Measurements from ENCODE around the gene GALNT10. TPM values are rescaled to one million over a fixed set of nuclear protein-coding genes. Genes with fewer than 3 reads are reported as not detected.

Gene GALNT10
- total and polyA plus RNA-seq, 9 of the 15 experiments (the other 6 are each of a cell fraction or from before 2014, with no cell fraction given): 4.6 to 37.1 (median 13.3) TPM

DNA sequence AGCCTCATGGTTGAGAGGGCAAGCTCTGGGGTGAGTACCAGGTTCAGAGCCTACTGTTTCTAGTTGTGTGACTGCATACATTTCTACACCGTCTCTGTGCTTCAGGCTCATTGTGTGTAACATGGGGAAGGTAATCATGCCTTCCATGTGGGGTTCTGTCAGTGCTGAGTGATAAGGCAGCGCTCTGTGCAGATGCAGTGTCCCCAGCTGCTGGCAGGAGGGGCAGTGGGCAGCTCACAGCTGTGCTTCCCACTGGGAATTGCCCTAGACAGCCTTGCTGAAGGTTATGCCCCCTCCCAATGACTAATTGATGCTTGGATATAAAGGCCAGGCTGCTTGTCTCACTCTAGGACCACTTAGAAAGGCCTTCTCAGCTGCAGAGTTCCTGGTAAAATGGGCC, 133.5 kb downstream of the GALNT10 start:
- Histone ChIP-seq H3K4me2 (ENCODE audit: insufficient read depth, low read length) (no peak overlapping the region), H3K9me1 (ENCODE audit: control insufficient read depth, insufficient read depth, low read length) (no peaks in the 10 kb centered on the region), H3K4me1 (replicated peaks in 1 of 2; ENCODE audit: control insufficient read depth in 2 of 2, insufficient read depth in 2 of 2, low read length in 2 of 2) (peaks cover 0 to 3% of the 10 kb centered on the region in 2 experiments; a peak in 1 of 5 replicates), H4K20me1 (replicated peaks; ENCODE audit: control insufficient read depth, insufficient read depth, low read length) (no peaks in the 10 kb centered on the region), H3K9me3 (replicated peaks; ENCODE audit: control insufficient read depth, insufficient read depth, low read depth, low read length) (no peaks in the 10 kb centered on the region), H3K79me2 (ENCODE audit: control insufficient read depth, insufficient read depth, low read length) (no peaks in the 10 kb centered on the region), H3K27ac (ENCODE audit: extremely low read depth, low read depth, low read length) (no peak overlapping the region), H2AFZ (ENCODE audit: low read depth, low read length) (no peak overlapping the region), H3K9ac (ENCODE audit: insufficient read depth in 1 of 2, low read depth in 2 of 2, low read length in 2 of 2) (no peak overlapping the region), H3K4me3 (no peak overlapping the region), H3K27me3 (ENCODE audit: control insufficient read depth in 2 of 2, insufficient read depth in 2 of 2, low read length in 2 of 2) (no peaks in the 10 kb centered on the region), H3K36me3 (ENCODE audit: control insufficient read depth, insufficient read depth, low read length) (no peaks in the 10 kb centered on the region)
- ChIA-PET POLR2A (interaction anchor here (0.6 kb wide), 1 partner anchor 93 kb away, joined by 3 read pairs; no protein-coding TSS in a partner anchor), CTCF (ENCODE audit: low intra/inter-chr PET ratio) (no interaction called here)
- no peak for DNase-seq (ENCODE audit: extremely low read depth in 1 of 4, low spot score in 3 of 4)
- intact Hi-C loops (cut with micrococcal nuclease) (no loop called here), in situ Hi-C loops (cut with MboI) (no loop called here)
- BruUV-seq (replicated peaks): no TSS peak
- 54% methylated on average over 2 of the region's 2 CpGs for WGBS (ENCODE audit: insufficient coverage, low coverage, missing lambda C conversion rate)
- no peak for TF ChIP-seq POLR2B (IDR thresholded peaks at IDR 0.05; ENCODE audit: low read depth, partially characterized antibody)
- FAIRE-seq: no peak
- no peak for ATAC-seq

- Histone ChIP-seq H3K27me3 (ENCODE audit: control insufficient read depth in 2 of 2, insufficient read depth in 2 of 2, low read length in 2 of 2) (no peaks in the 10 kb centered on the region), H3K79me2 (ENCODE audit: control insufficient read depth, insufficient read depth, low read length) (no peaks in the 10 kb centered on the region), H4K20me1 (replicated peaks; ENCODE audit: control insufficient read depth, insufficient read depth, low read length) (no peaks in the 10 kb centered on the region), H3K36me3 (ENCODE audit: control insufficient read depth, insufficient read depth, low read length) (peaks cover 6% of the 10 kb centered on the region; the same call in 1 of the 3 replicates), H3K4me1 (replicated peaks in 1 of 2; ENCODE audit: control insufficient read depth in 2 of 2, insufficient read depth in 2 of 2, low read length in 2 of 2) (peaks cover 0 to 3% of the 10 kb centered on the region in 2 experiments; a peak in 1 of 5 replicates), H3K9me3 (replicated peaks; ENCODE audit: control insufficient read depth, insufficient read depth, low read depth, low read length) (no peaks in the 10 kb centered on the region), H3K4me3 (no peak overlapping the region), H3K27ac (ENCODE audit: extremely low read depth, low read depth, low read length) (no peak overlapping the region), H3K9ac (ENCODE audit: insufficient read depth in 1 of 2, low read depth in 2 of 2, low read length in 2 of 2) (no peak overlapping the region), H3K4me2 (ENCODE audit: insufficient read depth, low read length) (no peak overlapping the region), H3K9me1 (ENCODE audit: control insufficient read depth, insufficient read depth, low read length) (no peaks in the 10 kb centered on the region), H2AFZ (ENCODE audit: low read depth, low read length) (no peak overlapping the region)
- CTCF ChIA-PET (ENCODE audit: low intra/inter-chr PET ratio): interaction anchor here (0.6 kb wide), 1 partner anchor 8 kb away, joined by 3 read pairs; no protein-coding TSS in a partner anchor
- no TSS peak for BruUV-seq (replicated peaks)
- in situ Hi-C loops (cut with MboI): no loop called here
- 0% methylated on average over 1 of the region's 1 CpG for WGBS (ENCODE audit: insufficient coverage, low coverage, missing lambda C conversion rate)
- DNase-seq (ENCODE audit: extremely low read depth in 1 of 4, low spot score in 3 of 4) (peak in 1 of 4 experiments; percentile 25), FAIRE-seq (no peak), ATAC-seq (no peak)
- POLR2A ChIA-PET: no interaction called here
- intact Hi-C loops (cut with micrococcal nuclease): no loop called here
- TF ChIP-seq TFAM (CRISPR knock-in tag; conservative IDR thresholded peaks at IDR 0.05) (no peak), DIDO1 (tag; IDR thresholded peaks at IDR 0.05; ENCODE audit: low read depth) (no peak), ZZZ3 (IDR thresholded peaks at IDR 0.05) (no peak), ZNF76 (CRISPR knock-in tag; IDR thresholded peaks at IDR 0.05; ENCODE audit: borderline replicate concordance) (no peak), ARID1B (IDR thresholded peaks at IDR 0.05) (peak; percentile 63), ZNF324 (CRISPR knock-in tag; IDR thresholded peaks at IDR 0.05) (no peak; the same call in 1 of the 2 replicates), SMARCE1 (IDR thresholded peaks at IDR 0.05) (0 out of 2 replicates have a peak, but pooled peaks have one; percentile 40), LCOR (CRISPR knock-in tag; IDR thresholded peaks at IDR 0.05) (no peak), CBFA2T3 (IDR thresholded peaks at IDR 0.05) (peak; percentile 53; the same call in 1 of the 2 replicates), TCF3 (CRISPR knock-in tag; IDR thresholded peaks at IDR 0.05) (peak; percentile 62), PHF20 (IDR thresholded peaks at IDR 0.05; ENCODE audit: partially characterized antibody) (no peak), CREBBP (IDR thresholded peaks at IDR 0.05; ENCODE audit: low read depth, low read length) (no peak), RB1 (IDR thresholded peaks at IDR 0.05; ENCODE audit: low read depth) (no peak), ELF1 (tag; IDR thresholded peaks at IDR 0.05) (no peak), TEAD4 (IDR thresholded peaks at IDR 0.05; ENCODE audit: low read length) (peak; percentile 13; the same call in 1 of the 2 replicates), TEAD4 (CRISPR knock-in tag; IDR thresholded peaks at IDR 0.05; ENCODE audit: borderline replicate concordance) (no peak), KLF16 (IDR thresholded peaks at IDR 0.05) (no peak), DPF2 (IDR thresholded peaks at IDR 0.05) (peak; percentile 60), TAL1 (IDR thresholded peaks at IDR 0.05) (peak; percentile 57)
- TF ChIP-seq, protein P1, sequence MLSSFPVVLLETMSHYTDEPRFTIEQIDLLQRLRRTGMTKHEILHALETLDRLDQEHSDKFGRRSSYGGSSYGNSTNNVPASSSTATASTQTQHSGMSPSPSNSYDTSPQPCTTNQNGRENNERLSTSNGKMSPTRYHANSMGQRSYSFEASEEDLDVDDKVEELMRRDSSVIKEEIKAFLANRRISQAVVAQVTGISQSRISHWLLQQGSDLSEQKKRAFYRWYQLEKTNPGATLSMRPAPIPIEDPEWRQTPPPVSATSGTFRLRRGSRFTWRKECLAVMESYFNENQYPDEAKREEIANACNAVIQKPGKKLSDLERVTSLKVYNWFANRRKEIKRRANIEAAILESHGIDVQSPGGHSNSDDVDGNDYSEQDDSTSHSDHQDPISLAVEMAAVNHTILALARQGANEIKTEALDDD (IDR thresholded peaks at IDR 0.05): no peak
Observed at GRCh38 chr5:154325566-154325965, 135.0 kb downstream of the GALNT10 start.

Measured in K562 (cell line).